Astrocyte of the spinal cord (primary cell): ENCODE measurements around the gene SRP19.
"Not testable (repeated sequence)": the region's sequence is repeated elsewhere in the genome, so short reads cannot be mapped to it uniquely, and the experiment has no call there.

Source experiments
- DNase-seq: peaks from one replicate; pipeline ENCODE4 v3.0.0; 2011; ENCODE audit warnings: low read depth, low spot score
- H3K4me3 ChIP-seq: 2 replicates; pipeline ENCODE4 v1.5.1; 2011; ENCODE audit warnings: low read depth, mild to moderate bottlenecking, low read length, moderate library complexity
- CTCF ChIP-seq: IDR thresholded peaks from 2 replicates; pipeline ENCODE4 v1.5.1; 2012; ENCODE audit warnings: low read depth, mild to moderate bottlenecking, low read length, inconsistent platforms
- in situ Hi-C: cut with HindIII; loops from 2 replicates; pipeline ENCODE4 v1.10.0; 2017; ENCODE audit warnings: low sequenced_read_pairs

Gene SRP19

GRCh38 chr5:112892776-112893175 lies 31.7 kb downstream of the SRP19 start:
- no peak for DNase-seq
- in situ Hi-C loops = no loop called here

GRCh38 chr5:112895682-112896081 lies 34.6 kb downstream of the SRP19 start:
- H3K4me3 ChIP-seq = no peak overlapping the region
- no peak for DNase-seq
- no peak for TF ChIP-seq CTCF
- in situ Hi-C loops = no loop called here

More at GRCh38 chr5:112892776-112893175, 31.7 kb downstream of the SRP19 start:
- no peak for TF ChIP-seq CTCF
- H3K4me3 ChIP-seq = no peak overlapping the region

DNA sequence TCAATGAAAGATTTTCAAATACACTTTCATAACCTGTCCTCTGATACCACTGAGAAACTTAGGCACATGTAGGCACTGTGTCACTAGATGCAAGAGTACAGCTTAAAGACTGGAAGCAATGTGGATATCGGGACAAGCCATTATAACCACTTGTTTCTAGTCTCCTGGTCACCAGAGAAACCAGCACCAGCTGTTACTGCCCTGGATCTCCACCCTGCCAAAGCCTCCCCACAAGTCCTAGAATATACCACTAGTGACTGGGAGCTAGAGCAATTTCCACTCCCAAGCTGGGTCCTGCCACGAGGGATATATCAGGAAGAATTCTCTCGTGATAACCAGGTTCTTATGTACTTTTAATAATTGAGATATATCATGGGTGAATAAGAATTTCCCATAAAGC lies 41.5 kb downstream of the SRP19 start:
- no peak overlapping the region for H3K4me3 ChIP-seq
- in situ Hi-C loops = no loop called here
- TF ChIP-seq CTCF = no peak
- no peak for DNase-seq

DNA sequence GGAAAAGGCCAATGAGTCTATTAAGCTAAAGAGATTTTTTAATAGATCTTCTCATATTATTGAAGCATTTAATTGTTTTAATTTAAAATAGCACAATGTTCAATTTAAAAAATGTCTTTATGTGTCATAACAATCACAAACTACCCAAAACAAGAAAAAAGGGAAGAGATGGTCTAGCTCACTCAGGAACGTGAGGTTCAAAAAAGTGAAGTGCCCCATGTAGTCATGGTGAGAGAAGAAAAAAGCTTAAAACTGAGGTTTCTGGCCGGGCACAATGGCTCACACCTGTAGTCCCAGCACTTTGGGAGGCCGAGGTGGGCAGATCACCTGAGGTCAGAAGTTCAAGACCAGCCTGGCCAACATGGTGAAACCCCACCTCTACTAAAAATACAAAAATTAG lies 43.9 kb downstream of the SRP19 start:
- in situ Hi-C loops, DNase-seq, H3K4me3 ChIP-seq: not testable (repeated sequence)

GRCh38 chr5:112906637-112907036 lies 45.5 kb downstream of the SRP19 start:
- no peak for DNase-seq
- no peak overlapping the region for H3K4me3 ChIP-seq
- no peak for TF ChIP-seq CTCF
- in situ Hi-C loops = no loop called here

GRCh38 chr5:112907166-112907631 lies 46.1 kb downstream of the SRP19 start:
- TF ChIP-seq CTCF = no peak
- no peak for DNase-seq
- H3K4me3 ChIP-seq = no peak overlapping the region
- in situ Hi-C loops = no loop called here

DNA sequence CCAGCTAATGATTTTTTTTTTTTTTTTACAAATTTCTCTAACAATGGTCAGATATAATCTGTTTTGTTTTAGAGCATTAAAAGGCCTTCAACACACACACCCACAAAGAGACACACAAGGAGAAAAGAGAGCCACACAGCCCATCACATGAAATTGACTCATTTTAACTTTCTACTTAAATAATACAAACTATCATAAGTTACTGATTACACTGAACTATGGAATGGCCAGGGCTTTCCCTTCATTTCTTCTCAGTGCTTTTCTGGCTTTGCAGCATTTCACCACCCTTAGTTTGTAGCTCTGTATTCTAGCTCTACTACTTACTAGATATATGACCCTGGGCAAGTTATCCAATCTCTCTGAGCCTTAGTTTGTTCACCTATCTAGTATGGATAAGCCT lies 47.8 kb downstream of the SRP19 start:
- in situ Hi-C loops = no loop called here
- no peak for DNase-seq
- TF ChIP-seq CTCF = no peak
- H3K4me3 ChIP-seq = no peak overlapping the region
